Caco-2 (cell line): ENCODE data around the gene CALB2. TPM values are rescaled to one million over a fixed set of nuclear protein-coding genes. Genes with fewer than 3 reads are reported as not detected.

Experiments used
- BruUV-seq: library from RNA; stranded (reverse); fragments of 400-500 nt; replicated peaks from 2 replicates; lab custom pipeline; 2021; lab: Mats Ljungman, UMichigan
- CTCF ChIA-PET: fragments of 300-600 bp; sonication (Branson Sonifier 250); formaldehyde crosslinking; loops from one replicate; lab custom pipeline; 2022; ENCODE audit warnings: antibody characterized with exemption; lab: Charles Lee
- POLR2A ChIA-PET: fragments of 300-600 bp; sonication (Branson Sonifier 250); formaldehyde crosslinking; loops from one replicate; lab custom pipeline; 2022; ENCODE audit warnings: antibody characterized with exemption; lab: Charles Lee
- DNase-seq, 2 experiments: peaks; one replicate each; pipeline versions ENCODE4 v3.0.0 to v3.0.0-alpha.2; 2020 to 2022
- H3K27me3 ChIP-seq: replicated peaks from 2 replicates; pipeline ENCODE4 v1.6.0; 2011; ENCODE audit warnings: low read length; ENCODE audit not compliant: control insufficient read depth, insufficient read depth
- H3K36me3 ChIP-seq: 2 replicates; pipeline ENCODE4 v1.5.1; 2011; ENCODE audit warnings: low read length; ENCODE audit not compliant: control insufficient read depth, insufficient read depth
- H3K4me1 ChIP-seq: fragments of 250-450 bp; sonication (Bioruptor Pico); 2 replicates; pipeline ENCODE4 v1.5.1; 2020; ENCODE audit warnings: mild to moderate bottlenecking
- H3K4me3 ChIP-seq: 2 replicates; pipeline ENCODE4 v1.5.1; 2011; ENCODE audit warnings: low read depth, mild to moderate bottlenecking, control low read depth, low read length
- H3K9me3 ChIP-seq: fragments of 250-450 bp; sonication (Bioruptor Pico); 2 replicates; pipeline ENCODE4 v1.5.1; 2020; ENCODE audit warnings: mild to moderate bottlenecking, moderate library complexity
- H3K27ac Mint-ChIP-seq: one replicate; pipeline ENCODE4 v1.8.0; 2022; ENCODE audit warnings: mixed read lengths; ENCODE audit not compliant: unreplicated experiment
- H3K27me3 Mint-ChIP-seq: one replicate; pipeline ENCODE4 v1.8.0; 2022; ENCODE audit warnings: mixed read lengths; ENCODE audit not compliant: insufficient read depth, unreplicated experiment
- H3K36me3 Mint-ChIP-seq: one replicate; pipeline ENCODE4 v1.8.0; 2022; ENCODE audit warnings: mild to moderate bottlenecking, mixed read lengths; ENCODE audit not compliant: insufficient read depth, unreplicated experiment
- H3K4me1 Mint-ChIP-seq: one replicate; pipeline ENCODE4 v1.8.0; 2022; ENCODE audit warnings: low read depth, mixed read lengths; ENCODE audit not compliant: unreplicated experiment
- H3K4me3 Mint-ChIP-seq: one replicate; pipeline ENCODE4 v1.8.0; 2022; ENCODE audit warnings: mild to moderate bottlenecking, moderate library complexity, mixed read lengths; ENCODE audit not compliant: unreplicated experiment
- H3K9me3 Mint-ChIP-seq: one replicate; pipeline ENCODE4 v1.8.0; 2022; ENCODE audit warnings: mixed read lengths; ENCODE audit not compliant: unreplicated experiment
- intact Hi-C: fragments of 100-400 bp; cut with micrococcal nuclease; formaldehyde crosslinking; loops from one replicate; pipeline ENCODE4 v1.10.0; 2022; ENCODE audit not compliant: unreplicated experiment
- total RNA-seq: library from RNA; stranded (reverse); gene quantifications from 2 replicates; pipeline ENCODE4 v1.2.3, GENCODE V29; 2022
- TF ChIP-seq, protein P1 (sequence below), 2 experiments: fragments of 200-600 bp in 1 of 2; IDR thresholded peaks; 1 replicate in 1 of 2; 2 replicates in 1 of 2; pipeline versions ENCODE4 v1.5.1 to v1.8.0; 2011 to 2022; ENCODE audit warnings: antibody characterized with exemption in 1 of 2, control low read depth in 1 of 2, inconsistent platforms in 1 of 2, low read depth in 1 of 2, low read length in 1 of 2, mild to moderate bottlenecking in 1 of 2, moderate library complexity in 1 of 2; ENCODE audit not compliant: insufficient read depth in 1 of 2, severe bottlenecking in 1 of 2, unreplicated experiment in 1 of 2

CALB2 gene
- total RNA-seq, 1 experiment from 2014 or later, result not detected

DNA sequence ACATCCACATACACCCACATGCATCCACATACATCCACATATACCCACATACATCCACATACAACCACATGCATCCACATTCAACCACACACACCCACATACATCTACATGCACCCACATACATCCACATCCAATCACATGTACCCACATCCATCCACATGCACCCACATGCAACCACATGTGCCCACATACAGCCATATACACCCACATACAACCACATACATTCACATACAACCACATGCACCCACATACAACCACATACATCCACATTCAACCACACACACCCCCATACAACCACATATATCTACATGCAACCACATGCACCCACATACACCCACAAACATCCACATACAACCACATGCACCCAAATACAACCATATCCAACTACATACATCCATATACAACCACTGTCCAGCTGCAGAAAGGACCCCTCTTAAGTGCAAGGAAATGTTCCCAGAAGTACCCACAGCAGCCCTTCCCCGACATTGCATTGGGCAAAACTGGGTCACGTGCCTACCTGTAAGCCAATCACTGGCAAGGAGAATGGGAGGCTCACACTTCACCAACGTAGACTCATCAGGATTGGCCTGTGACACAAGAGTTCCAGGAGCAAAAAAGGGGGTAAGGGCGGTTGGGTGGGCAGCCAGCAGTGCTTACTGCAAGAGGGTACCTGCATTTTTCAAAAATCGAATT is 18.1 kb downstream of the CALB2 start:
- no peaks in the 10 kb centered on the region for H3K9me3 ChIP-seq
- H3K36me3 ChIP-seq, result no peaks in the 10 kb centered on the region
- Mint-ChIP-seq H3K36me3 (no peaks in the 10 kb centered on the region), H3K4me3 (no peak overlapping the region), H3K27me3 (peaks cover 30% of the 10 kb centered on the region), H3K27ac (no peak overlapping the region), H3K4me1 (no peaks in the 10 kb centered on the region), H3K9me3 (no peaks in the 10 kb centered on the region)
- no peak overlapping the region for H3K4me3 ChIP-seq
- intact Hi-C loops, result no loop called here
- TF ChIP-seq, protein P1, sequence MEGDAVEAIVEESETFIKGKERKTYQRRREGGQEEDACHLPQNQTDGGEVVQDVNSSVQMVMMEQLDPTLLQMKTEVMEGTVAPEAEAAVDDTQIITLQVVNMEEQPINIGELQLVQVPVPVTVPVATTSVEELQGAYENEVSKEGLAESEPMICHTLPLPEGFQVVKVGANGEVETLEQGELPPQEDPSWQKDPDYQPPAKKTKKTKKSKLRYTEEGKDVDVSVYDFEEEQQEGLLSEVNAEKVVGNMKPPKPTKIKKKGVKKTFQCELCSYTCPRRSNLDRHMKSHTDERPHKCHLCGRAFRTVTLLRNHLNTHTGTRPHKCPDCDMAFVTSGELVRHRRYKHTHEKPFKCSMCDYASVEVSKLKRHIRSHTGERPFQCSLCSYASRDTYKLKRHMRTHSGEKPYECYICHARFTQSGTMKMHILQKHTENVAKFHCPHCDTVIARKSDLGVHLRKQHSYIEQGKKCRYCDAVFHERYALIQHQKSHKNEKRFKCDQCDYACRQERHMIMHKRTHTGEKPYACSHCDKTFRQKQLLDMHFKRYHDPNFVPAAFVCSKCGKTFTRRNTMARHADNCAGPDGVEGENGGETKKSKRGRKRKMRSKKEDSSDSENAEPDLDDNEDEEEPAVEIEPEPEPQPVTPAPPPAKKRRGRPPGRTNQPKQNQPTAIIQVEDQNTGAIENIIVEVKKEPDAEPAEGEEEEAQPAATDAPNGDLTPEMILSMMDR (IDR thresholded peaks at IDR 0.05; ENCODE audit: insufficient read depth in 1 of 2, low read depth in 1 of 2, low read length in 1 of 2, severe bottlenecking in 1 of 2, unreplicated experiment in 1 of 2), result no peak
- no peaks in the 10 kb centered on the region for H3K27me3 ChIP-seq
- DNase-seq, result no peak
- BruUV-seq, result no TSS peak
- ChIA-PET CTCF (interaction anchor here (0.6 kb wide), 1 partner anchor 1487 kb away, joined by 7 read pairs; no protein-coding TSS in a partner anchor), POLR2A (no interaction called here)
- H3K4me1 ChIP-seq, result no peaks in the 10 kb centered on the region

DNA sequence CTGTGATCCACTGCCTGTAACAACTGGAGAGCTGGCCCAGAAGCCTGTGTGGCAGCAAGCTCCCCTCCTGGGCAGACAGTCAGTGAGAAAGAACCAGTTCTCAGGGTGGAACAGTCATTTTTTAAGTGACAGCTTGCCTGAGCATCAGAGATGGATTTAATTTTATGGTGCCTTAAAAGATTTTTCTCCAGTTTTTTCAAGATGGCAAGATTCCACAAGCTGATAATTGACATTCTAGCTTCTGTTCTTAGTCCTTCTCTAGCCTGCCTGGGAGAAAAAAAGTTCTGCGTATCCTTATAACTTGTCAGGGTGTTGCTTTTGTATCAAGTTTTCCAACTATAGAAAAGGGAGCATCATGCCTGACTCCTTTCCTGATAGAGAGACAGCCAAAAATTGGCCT is 21.2 kb downstream of the CALB2 start:
- Histone ChIP-seq H3K36me3 (no peaks in the 10 kb centered on the region), H3K4me3 (no peak overlapping the region), H3K27me3 (no peaks in the 10 kb centered on the region), H3K9me3 (no peaks in the 10 kb centered on the region), H3K4me1 (no peaks in the 10 kb centered on the region)
- DNase-seq, result no peak
- Mint-ChIP-seq H3K4me3 (no peak overlapping the region), H3K4me1 (no peaks in the 10 kb centered on the region), H3K9me3 (no peaks in the 10 kb centered on the region), H3K27ac (no peak overlapping the region), H3K36me3 (no peaks in the 10 kb centered on the region), H3K27me3 (peaks cover 32% of the 10 kb centered on the region)
- TF ChIP-seq, protein P1 (IDR thresholded peaks at IDR 0.05; ENCODE audit: insufficient read depth in 1 of 2, low read depth in 1 of 2, low read length in 1 of 2, severe bottlenecking in 1 of 2, unreplicated experiment in 1 of 2), result no peak
- ChIA-PET POLR2A (no interaction called here), CTCF (interaction anchor here (0.9 to 1.6 kb wide), 2 partner anchors 33 to 120 kb away, joined by 4 to 10 read pairs; no protein-coding TSS in a partner anchor)
- intact Hi-C loops, result no loop called here
- no TSS peak for BruUV-seq

DNA sequence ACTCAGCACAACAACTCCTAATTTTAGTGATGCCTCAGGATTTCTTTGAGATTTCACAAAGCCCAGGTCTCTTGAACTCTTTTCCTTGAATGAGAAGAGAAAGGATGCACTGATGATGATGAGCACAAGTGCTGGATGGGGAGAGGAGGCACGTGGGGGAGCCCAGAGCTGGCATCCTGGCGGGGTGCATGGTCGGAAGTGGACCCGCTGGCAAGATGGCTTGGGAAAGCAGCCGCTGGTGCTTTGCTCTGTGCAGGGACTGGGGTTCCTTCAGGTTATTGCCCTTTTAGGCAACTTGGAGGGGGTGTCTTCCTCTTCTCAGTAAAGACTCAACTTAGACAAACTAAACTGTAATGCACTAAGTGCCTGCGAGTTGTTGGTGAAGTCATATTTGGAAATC is 22.3 kb downstream of the CALB2 start:
- ChIA-PET POLR2A (no interaction called here), CTCF (no interaction called here)
- no peak overlapping the region for H3K4me3 Mint-ChIP-seq
- no peaks in the 10 kb centered on the region for H3K4me1 ChIP-seq
- TF ChIP-seq, protein P1 (IDR thresholded peaks at IDR 0.05; ENCODE audit: insufficient read depth in 1 of 2, low read depth in 1 of 2, low read length in 1 of 2, severe bottlenecking in 1 of 2, unreplicated experiment in 1 of 2), result no peak
- no peaks in the 10 kb centered on the region for H3K9me3 ChIP-seq
- H3K27me3 ChIP-seq, result no peaks in the 10 kb centered on the region
- H3K9me3 Mint-ChIP-seq, result no peaks in the 10 kb centered on the region
- no peak overlapping the region for H3K27ac Mint-ChIP-seq
- no peak overlapping the region for H3K4me3 ChIP-seq
- H3K36me3 Mint-ChIP-seq, result no peaks in the 10 kb centered on the region
- no peaks in the 10 kb centered on the region for H3K36me3 ChIP-seq
- peaks cover 33% of the 10 kb centered on the region for H3K27me3 Mint-ChIP-seq
- BruUV-seq, result no TSS peak
- intact Hi-C loops, result no loop called here
- no peak for DNase-seq
- no peaks in the 10 kb centered on the region for H3K4me1 Mint-ChIP-seq
